Measurements from ENCODE around the gene SMYD3. TPM values are rescaled to one million over a fixed set of nuclear protein-coding genes. Genes with fewer than 3 reads are reported as not detected.

The SMYD3 gene
- 31.2 TPM for total RNA-seq

DNA sequence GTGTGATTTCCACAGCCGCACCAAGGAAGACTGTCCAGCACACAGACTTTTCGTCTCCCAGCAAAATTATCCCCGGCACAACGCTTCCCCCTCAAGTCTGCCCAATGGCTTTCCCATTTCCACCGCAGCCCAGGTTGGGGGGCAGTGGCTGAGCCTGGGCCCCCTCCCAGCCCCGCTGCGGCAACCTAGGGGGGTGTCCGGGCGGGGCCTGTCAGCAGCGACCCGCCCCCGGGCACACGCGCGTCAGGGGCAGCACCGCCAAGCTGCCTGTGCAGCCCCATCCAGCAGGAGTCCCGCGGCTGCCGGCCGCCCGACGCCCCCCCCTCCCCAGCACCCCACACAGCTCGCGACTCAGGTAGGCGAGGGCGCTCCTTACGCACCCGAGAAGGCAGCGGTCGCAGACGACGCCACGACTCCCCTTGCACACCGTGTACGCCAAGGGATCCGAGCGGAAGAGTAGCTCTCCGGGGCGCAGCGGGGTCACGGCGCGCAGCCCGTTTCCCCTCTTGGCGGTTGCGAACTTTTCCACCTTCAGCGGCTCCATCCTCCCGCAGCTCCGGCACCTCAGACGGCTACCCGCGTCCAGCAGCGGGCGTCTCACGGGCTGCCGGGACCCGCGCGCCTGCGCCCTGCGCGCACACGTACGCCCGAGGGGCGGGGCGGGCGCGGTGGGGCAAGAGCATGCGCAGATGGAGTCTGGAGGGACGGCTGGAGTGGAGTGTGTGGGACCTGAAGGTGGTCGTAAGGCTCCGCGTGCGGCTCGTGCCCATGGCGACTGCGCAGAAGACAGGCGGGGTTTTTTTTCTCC lies at the start of gene SMYD3:
Gene SMYD3 (minus strand): TSS at position 606 of the 808 bp plus-strand sequence.
- DNase-seq (ENCODE audit: low read depth in 2 of 3, low spot score in 2 of 3), result peak; percentile 75 to 91 (median 89)

DNA sequence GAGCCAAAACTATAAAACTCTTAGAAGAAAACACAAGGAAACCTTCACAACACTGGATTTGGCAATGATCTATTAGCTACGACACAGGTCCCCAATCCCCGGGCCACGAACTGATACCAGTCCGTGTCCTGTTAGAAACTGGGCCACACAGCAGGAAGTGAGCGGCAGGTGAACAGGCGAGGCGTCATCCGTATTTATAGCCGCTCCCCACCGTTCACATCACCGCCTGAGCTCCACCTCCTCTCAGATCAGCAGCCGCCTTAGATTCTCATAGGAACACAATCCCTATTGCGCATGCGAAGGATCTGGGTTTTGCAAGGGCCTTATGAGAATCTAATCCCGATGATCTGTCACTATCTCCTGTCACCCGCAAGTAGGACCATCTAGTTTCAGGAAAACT lies 47.1 kb upstream of the SMYD3 start:
- DNase-seq (ENCODE audit: low read depth in 2 of 3, low spot score in 2 of 3), result no peak

DNA sequence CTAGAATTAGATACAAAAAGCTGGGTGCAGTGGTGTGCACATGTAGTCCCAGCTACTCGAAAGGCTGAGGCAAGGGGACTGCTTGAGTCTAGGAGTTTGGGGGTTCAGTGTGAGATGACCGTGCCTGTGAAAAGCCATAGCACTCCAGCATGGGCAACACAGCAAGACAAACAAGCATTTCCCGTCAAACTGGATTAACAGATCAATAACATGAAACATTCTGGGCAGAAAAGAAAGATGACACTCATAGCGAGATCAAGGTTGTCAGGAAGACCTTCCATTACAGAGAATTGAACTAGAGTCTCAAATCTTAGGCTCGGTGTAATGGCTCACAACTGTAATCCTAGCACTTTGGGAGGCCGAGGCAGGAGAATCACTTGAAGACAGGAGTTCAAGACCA lies 45.0 kb upstream of the SMYD3 start:
- no peak for DNase-seq (ENCODE audit: low read depth in 2 of 3, low spot score in 2 of 3)

DNA sequence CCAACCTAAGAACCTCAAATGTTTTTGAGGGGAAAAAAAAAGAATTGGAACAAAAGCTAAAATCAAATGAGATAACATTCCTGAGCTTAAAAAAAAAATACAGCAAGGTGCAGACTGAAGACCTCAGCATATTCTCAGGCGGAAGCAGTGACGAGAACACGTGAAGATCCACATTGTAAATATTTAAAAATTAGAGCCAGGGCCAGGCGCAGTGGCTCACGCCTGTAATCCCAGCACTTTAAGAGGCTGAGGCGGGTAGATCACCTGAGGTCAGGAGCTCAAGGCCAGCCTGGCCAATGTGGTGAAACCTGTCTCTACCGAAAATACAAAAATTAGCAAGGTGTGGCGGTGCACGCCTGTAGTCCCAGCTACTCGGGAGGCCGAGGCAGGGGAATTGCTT lies 43.3 kb upstream of the SMYD3 start:
- DNase-seq (ENCODE audit: low read depth in 2 of 3, low spot score in 2 of 3), result no peak

DNA sequence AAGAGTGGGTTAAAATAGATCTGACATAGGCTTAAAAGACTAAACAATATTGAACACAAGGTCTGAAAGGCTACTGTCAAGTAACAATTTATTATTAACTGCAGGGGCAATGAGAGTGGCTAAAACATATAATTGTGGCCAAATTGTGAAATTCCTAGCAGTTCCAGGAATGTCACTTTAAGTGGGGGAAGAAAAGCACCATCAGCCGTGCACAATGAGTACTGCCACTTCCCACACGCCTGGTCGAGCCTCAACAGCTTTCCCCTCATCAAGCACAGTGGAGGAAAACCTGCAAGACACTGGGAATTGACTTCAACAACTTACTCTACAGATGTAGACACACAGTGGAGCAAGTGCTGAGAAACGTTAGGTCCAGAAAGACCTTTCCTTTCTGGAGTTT lies 42.6 kb upstream of the SMYD3 start:
- DNase-seq (ENCODE audit: low read depth in 2 of 3, low spot score in 2 of 3), result no peak

DNA sequence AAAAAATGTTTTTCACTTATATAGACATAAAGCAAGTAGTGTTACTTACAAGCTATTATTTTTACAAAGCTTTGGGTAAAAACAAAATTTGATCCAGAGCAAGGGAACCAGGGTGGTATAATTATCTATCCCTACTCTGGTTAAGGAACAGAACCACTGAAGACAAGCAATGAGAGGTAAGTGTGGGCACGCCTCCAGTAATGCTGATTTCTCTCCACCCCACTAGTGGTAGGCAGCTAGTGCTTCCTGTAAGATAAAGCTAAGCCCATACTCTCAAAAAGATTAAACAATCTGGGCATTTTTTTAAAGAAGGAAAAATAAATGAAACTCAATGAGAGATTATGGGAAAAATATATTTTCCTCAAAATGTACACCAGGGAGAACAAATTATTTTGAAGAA lies 36.9 kb upstream of the SMYD3 start:
- no peak for DNase-seq (ENCODE audit: low read depth in 2 of 3, low spot score in 2 of 3)

DNA sequence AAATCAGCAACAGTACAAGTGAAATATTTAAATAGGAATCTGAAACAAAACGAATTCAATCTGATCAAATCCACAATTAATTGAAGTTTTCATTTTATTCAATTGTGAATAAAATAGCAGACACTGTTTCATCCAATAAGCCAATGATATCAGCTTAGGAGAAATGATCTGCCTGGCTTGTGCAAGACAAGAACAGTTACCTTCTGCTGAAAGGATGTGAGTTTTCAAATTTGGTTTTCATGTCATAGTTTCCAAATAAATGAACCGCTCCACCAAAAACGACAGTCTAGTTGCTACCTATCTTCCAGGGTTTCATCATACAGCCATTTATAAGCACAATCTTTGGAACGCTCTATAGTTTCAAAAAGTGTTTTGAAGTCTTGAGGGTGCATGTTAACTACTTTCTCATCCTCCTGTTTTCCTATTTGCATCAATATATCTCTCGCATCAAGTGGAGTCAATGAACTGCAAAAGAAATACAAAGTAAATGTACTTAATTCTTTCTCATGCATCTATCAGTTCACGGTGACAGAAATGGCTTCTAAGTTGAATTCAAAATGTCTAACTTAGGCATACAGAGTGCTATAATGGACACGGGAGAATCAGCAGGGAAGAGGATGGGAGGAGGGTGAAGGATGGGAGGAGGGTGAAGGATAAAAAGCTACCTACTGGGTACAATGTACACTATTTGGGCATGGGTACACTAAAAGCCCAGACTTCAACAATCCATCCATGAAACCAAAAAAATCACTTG lies 33.8 kb upstream of the SMYD3 start:
- no peak for DNase-seq (ENCODE audit: low read depth in 2 of 3, low spot score in 2 of 3)

DNA sequence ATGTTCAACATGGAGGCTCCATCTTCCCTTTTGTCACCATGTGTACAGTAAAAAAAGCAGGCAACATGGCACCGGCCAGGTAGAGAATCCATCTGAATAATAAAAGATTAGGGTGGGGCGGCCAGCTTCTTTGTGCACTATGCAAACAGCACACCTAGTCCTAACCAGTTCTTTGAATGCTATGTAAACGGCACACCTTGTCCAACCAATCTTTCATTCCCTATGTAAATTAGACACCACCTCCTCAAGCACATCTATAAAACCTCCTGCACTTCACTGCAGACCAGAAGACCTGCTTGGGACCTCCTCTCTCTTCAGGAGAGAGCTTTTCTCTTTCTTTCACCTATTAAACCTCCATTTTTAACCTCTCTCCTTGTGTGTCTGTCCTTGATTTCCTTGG lies 30.8 kb upstream of the SMYD3 start:
- no peak for DNase-seq (ENCODE audit: low read depth in 2 of 3, low spot score in 2 of 3)

DNA sequence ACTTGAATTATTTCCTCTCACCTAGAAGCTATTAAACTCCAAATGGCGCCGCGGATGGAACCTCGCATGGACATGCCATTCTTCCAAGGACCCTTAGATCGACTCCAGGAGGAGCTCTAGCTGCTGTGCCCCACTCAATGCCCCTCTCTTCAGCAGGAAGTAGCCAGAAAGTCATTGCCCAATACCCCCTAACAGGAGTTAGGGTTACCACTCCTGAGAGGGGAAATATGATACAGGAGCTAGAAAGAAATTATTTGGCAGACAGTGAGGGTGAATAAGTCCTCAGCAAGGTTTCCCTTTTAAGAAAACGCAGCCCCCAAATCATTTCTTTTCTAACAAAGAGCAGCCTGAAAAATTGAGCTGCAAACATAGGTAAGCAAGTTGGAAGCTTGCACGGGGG lies 30.4 kb upstream of the SMYD3 start:
- no peak for DNase-seq (ENCODE audit: low read depth in 2 of 3, low spot score in 2 of 3)

DNA sequence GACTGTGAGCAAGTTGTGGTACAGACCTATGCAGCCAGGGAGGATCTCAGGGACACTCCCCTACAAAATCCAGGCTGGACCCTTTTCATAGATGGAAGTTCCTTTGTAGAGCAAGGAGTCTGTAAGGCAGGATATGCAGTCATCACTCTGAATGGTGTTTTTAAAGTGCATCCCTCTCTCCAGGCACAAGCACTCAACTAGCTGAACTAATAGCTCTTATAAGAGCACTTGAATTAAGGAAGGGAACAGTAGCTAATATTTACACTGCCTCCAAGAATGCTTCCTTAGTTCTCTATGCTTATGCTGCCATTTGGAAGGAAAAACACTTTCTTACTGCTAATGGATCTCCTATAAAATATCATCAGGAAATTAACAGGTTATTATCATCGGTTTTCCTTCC lies 27.0 kb upstream of the SMYD3 start:
- no peak for DNase-seq (ENCODE audit: low read depth in 2 of 3, low spot score in 2 of 3)

DNA sequence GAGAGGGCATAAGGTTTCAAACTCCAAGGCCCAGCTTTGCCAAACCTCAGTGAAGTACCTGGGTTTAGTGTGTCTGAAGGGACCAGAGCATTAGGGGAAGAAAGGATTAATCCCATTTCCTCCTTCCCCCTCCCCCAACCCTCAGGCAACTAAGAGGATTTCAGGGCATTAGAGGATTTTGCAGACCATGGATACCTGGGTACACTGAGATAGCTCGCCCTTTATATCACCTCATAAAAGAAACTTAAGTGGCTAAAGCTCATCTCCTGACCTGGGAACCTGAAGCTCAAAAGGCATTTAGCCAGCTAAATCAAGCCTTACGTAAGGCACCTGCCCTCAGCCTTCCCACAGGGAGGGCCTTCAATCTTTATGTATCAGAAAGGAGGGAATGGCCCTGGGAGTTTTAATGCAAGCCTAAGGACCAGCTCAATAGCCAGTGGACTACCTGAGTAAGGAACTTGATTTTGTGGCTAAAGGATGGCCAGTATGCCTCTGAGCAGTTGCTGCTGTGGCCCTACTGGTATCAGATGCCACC lies 26.4 kb upstream of the SMYD3 start:
- no peak for DNase-seq (ENCODE audit: low read depth in 2 of 3, low spot score in 2 of 3)

DNA sequence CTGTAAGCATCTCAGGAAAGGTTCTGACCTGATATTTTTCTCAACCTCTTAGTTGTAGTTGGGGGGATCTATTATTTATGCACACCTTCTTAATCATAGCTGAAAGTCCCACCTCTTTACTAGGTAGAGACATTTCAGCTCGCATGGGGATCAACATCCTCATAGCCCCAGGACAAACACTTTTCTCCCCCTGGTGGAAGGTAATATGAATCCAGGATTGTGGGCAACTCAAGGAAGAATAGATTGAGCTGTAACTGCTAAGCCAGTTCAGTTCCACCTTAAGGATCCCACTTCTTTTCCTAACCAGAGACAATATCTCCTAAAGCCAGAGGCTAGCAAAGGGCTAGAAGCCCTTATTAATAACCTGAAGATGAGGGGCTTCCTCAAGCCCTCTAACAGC lies 25.4 kb upstream of the SMYD3 start:
- no peak for DNase-seq (ENCODE audit: low read depth in 2 of 3, low spot score in 2 of 3)

DNA sequence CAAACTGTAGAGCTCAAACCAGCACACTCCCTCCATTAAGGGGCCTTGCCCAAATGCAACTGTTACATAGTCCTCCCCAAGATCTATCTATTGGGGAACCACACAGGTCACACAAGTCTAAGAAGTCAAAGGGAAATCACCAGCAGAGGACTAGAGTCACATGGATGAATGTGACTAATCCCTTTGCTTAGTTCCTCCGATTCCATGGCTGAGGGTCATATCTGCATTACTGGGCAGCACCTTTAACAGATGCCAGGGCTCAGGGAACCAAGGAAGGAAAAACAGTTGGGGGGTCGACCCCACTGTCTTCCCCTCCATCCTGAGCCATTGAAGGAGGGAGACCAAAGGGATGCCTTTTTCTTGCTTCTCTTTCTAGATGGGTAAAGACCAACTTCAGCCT lies 23.4 kb upstream of the SMYD3 start:
- DNase-seq (ENCODE audit: low read depth in 2 of 3, low spot score in 2 of 3), result no peak

DNA sequence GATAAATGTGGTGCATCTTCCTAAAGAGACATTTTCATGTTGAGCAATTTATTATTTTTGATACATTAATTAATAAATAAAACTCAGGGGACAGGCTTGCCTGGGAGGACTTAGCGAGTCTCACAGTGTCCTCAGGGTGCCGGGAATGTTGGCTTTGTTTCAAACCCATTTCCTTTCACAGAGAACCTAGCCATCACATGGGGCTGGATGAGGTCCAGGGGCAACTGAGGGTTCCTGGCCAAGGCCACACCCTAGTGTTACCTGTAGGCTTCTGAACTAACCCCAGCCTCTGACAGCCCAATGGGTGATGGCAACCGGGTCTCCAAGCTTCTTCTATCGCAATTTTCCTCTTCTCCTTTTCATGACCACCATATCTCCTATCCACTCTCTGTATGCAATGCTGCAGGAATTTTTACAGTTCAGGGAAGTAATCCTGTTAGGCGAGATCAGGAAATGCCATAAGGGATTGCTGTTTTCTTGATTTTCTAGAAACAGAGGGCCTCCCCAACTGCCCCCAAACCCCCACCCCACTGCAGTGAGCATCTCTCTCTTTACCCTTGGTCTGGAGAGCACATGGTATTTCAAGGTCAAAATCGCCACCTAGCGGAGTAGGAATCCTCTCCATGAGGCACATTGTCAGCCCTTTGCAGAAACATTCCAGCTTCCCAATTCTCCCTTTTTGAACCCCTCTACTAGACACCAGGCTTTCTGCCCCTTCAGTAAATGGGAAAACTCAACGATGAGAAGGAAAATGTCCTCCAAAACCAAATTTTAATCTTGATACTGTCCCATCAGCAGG lies 22.1 kb upstream of the SMYD3 start:
- no peak for DNase-seq (ENCODE audit: low read depth in 2 of 3, low spot score in 2 of 3)

DNA sequence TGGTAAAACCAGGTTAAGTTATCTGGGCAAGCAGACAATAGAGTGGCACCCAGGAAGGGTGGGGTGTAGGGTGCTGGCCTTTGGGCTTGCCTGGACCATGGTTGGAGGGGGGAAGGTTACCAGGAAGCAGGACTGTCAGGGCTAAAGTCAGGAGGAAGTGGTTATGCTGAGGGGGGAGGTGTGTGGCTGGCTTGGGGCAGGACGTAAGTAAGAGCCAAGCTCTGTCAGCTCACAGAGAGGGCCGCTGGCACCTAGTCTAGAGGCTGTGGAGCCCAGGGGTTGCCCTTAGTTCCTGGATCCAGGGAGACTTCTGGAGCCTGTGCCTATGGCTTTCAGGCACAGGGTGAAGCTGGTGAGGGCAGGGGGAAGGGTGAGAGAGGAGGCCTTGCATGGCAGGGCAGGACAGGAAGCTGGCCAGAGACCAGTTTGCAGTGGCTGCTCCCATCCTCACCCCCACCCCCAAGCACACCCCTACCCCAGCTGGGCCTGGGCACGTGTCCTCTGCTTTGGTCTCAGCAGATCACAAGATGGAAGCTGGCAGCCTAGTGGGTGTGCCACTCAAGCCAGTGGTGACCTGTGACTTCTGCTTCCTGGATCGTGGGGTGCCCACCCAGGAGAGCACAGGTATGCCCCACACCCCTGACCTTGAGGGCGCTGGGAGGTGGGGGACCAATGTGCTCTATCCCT lies 20.5 kb upstream of the SMYD3 start:
- peak in 1 of 3 donors; percentile 29 for DNase-seq (ENCODE audit: low read depth in 2 of 3, low spot score in 2 of 3)

DNA sequence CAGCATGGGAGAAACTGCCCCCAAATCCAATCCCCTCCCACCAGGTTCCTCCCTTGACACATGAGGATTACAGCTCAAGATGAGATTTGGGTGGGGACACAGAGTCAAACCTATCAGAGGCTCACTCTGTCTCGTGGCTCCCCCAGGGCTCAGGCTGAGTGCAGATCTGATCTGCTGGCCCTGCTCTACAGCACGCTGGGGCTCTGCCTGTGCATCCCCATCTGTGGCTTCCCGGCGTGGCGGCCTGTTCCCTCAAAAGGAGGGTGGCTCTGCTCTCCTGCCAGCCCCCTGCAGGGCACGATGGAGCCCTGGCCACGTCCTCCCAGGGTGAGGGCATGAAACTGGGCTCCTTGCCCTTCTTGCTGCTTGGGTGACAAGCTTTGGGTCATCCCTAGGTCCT lies 19.8 kb upstream of the SMYD3 start:
- no peak for DNase-seq (ENCODE audit: low read depth in 2 of 3, low spot score in 2 of 3)

DNA sequence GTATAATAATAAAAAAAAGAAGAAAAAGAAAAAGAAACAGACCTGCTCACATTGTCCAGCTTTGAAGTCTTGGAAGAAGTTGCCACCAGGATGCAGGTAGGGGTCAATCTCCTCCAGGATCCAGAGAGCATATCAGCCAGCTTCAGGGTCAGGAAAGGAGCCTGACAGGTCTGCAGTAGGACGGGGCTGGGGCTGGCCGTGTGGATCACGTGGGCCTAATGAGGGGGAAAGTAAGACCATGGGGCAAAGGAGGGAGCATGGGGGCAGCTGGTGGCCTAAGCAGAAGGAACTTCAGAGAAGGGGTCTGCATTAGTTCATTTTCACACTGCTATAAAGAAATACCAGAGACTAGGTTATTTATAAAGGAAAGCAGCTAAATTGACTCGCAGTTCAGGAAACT lies 19.3 kb upstream of the SMYD3 start:
- no peak for DNase-seq (ENCODE audit: low read depth in 2 of 3, low spot score in 2 of 3)

DNA sequence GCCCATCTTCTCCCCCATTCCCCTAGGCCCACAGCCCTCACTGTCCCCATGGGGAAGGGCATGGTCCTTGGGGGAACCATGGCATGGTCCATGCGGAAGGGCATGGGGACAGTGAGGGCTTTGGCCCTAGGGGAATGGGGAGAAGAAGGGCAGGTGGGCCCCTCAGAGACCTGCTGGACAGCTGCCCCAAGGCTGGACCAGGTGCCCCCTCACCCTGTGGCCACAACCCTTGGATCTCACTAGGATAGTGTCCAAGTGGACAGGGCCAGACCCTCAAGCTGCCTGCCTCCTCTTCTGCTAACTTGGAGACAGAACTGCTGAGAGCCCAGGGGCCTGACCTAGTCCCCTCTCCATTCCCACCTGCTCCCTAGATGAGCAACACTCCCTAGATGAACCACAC lies 12.4 kb upstream of the SMYD3 start:
- DNase-seq (ENCODE audit: low read depth in 2 of 3, low spot score in 2 of 3), result no peak

DNA sequence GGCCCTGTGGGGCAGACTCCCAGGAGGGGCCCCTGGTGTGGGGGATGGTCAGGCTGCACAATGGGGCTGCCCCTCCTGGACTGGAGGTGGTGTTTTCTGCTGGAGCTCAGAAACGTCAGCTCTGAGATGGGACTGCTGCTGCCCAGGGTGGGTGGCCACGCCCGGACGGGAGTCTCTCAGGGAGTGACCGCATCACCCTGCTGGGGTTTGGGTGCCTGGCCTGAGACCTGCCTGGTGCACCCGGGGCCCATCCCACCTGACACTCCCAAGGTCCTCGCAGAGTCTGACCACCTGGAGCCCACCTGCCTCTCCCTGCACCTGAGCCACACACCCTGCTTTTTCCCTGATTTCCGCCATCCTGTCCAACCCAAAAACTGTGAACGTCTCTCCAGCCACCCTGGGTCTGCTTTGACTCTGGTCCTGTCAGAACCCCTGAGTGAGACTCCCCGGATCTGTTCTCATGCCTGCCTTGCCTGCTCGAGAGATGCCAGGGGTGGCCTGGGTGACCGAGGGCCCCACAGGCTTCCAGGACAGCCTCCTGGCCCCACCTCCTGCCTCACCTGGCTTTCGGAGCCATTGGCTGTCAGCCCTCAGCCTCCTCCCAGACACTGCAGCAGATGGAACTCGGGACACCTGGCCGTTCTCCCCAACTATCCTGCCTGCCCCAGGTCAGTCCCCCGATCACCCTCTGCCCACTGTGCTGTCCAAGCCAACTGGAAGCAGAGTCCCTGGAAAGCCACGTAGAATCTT lies 11.6 kb upstream of the SMYD3 start:
- no peak for DNase-seq (ENCODE audit: low read depth in 2 of 3, low spot score in 2 of 3)

DNA sequence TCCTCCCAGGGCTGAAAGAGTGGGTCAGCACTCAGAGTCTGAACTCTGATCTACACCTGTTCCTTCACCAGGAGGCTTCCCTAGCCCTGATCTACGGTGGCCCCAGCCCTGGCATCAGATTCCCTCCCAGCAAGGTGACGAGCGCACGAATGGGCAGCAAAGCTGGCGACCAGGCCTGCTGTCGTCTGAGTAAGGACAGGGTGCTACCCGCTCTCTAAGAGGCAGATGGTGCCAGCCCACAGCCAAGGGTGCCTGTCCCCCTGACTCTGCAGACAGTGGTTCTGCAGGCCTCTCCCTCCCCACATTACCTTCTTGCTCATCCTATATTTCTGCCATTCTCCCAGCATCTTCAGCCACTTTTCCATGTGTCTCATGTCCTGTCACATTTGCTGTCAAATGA lies 10.3 kb upstream of the SMYD3 start:
- no peak for DNase-seq (ENCODE audit: low read depth in 2 of 3, low spot score in 2 of 3)
